Kasumi-1 (cell line): ENCODE results near the gene ARID1B.

Source experiments
- DNase-seq, 2 experiments: peaks; one replicate each; lab custom pipeline; 2025; lab: John Stamatoyannopoulos, UW

ARID1B gene

DNA sequence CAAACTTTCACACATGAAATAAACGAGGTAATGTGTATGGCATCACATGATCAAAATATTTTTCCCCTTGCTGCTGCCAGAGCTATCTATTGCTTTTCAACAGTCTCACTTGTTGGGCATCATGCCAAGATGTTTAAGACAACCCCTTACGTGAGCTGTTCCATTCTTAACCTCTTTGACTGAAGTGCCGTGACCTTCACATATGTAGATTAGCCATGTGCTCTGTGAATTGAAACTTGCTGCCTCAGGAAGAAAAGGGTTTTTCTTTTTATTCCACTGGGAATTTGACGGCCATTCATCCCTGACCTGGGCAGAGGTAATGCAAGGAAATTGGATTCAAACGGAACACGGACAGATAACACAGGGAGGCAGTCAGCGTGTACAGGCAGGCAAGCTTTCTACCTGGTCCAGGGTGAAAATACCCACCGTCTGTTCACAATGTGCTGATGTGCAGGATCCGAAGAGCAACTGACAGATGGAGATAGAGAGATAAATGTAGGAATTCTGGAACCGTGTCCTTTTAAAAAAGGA lies 14.2 kb downstream of the ARID1B start:
- DNase-seq, result no peak

DNA sequence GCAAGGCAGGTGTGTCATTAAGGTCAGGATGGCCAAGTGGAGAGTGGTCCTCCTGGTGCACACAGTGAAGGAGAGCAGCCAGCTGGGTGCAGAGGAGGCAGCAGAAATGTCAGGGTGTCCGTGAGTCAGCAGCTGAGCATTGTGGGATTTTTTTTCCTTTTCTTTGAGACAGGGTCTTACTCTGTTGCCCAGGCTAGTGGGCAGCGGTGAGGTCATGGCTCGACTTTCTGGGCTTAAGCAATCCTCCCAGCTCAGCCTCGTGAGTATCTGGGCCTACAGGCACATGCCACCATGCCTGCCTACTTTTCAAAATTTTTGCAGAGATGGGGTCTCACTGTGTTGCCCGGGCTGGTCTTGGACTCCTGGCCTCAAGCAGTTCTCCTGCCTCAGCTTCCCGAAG lies 16.0 kb downstream of the ARID1B start:
- no peak for DNase-seq

DNA sequence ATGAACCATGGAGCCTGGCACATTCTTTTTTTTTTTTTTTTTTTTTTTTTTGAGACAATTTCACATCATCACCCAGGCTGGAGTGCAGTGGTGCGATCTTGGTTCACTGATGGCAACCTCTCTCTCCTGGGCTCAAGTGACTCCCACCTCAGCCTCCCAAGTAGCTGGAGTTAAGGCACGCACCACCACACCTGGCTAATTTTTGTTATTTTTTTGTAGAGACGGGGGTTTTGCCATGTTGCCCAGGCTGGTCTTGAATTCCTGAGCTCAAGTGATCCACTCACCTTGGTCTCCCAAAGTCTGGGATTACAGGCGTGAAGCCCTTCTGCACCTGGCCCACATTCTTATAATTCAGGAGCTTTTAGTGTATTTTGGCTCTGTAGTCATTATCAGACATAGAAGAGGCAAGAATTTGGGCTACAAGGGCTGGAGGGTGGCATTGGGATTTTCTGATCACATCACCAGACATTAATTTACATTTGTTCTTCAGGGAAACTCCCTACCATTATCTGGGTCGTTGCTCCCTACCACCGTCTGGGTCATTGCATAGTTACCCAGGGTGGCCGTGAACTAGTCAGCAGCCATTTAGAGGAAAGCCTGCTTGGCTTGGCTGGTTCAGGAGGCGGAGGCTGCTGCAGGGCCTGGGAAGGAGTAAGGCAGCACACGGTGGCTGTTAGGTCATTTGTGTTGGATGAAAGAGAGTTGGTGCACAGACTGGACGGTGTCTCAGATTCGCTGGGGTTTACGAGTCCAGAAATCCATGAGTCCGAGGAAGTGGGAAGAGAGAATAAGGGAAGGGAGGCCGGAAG lies 17.6 kb downstream of the ARID1B start:
- DNase-seq, result no peak

DNA sequence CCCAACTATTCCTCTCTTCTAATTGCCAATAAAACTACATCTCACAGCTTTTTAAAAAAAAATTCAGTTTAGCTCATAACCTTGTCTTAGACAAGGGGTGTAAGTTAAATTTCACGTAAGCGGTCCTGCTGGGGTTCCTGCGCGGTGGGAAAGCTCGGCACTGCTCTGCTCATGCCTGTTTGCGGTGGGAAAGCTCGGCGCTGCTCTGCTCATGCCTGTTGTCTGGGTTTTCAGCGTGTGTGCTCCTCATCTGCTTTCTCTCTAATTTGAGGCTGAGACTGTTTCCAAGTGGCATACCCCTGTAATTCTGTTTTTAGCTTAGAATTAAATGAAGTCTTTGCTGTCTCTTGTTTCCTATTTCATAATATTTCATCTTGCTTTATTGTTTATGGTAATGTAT lies 18.6 kb downstream of the ARID1B start:
- DNase-seq, result no peak

DNA sequence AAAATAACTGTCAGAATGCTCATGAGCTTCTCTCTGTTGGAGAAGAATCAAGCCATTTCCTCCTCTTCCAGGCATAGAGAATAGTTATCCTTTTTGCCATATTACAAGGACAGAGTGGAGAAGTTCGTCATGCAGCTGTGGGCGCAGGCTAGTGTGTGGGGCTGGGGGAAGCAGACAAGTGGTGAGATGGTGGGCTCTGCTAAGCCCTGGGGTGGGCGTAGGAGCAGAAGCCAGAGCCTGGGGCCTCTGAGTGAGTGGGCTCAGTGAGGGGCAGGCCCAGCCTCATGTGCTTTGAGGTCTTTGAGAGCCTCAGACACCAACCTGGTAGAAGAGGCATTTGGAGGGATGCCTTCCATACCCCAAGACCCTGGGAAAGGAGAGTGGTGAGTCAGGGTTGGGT lies 19.4 kb downstream of the ARID1B start:
- DNase-seq, result no peak

DNA sequence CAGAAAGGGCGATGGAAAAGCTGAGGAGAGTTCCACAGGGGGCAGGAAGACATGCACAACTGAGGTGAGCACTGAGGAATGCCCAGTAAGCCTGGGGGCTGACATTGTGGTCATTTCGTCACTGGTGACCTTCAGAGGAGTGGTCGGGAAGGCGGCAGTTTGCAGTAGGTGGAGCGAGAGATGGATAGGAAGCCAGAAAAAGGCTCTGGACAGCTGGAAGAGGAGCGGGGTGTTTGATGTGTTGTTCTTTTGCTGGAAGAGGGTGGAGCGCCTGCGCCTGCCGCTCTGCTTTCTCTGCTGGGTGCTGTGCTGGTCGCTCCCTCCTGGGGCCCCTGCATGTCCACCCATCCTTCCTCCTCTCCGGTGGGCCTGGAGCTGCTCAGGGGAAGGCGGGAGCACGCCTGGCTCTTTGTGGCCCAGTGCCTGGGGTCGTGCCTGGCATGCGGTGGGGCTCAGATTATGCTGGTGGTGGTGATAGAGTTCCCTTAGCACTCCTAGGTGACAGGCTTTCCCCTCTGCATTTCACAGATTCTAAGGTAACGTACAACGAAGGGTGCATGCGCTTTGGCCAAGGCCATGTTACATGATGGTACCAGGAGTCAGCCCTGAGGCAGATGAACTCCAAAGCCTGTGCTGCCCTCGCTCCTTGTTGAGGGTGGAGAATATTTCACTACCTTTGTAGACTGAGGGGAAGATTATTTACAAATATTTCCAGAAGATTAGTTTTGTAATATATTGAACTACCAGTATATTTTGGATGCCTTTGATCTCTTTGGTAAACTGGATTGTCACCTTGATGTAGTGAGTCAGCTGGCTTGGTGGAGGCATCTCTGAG lies 20.9 kb downstream of the ARID1B start:
- DNase-seq, result no peak

DNA sequence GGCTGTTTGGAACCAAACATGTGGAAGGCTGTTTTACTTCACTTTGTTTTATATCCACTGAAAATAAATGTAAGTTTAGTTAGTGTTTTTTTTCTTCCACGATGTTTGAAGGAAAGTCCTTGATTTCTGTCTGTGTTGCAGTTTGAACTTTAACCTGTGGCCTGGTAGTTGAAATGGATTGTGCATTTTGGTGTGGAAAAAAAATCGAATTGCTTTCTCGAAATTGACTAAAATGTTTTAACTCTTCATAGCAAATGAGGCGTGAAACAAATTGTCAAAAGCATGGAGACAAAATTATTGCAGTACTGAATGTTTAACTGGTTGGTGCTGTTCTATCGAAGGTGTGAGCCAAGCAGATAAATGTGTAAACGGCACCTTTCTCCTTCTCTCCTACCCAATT lies 24.5 kb downstream of the ARID1B start:
- no peak for DNase-seq

DNA sequence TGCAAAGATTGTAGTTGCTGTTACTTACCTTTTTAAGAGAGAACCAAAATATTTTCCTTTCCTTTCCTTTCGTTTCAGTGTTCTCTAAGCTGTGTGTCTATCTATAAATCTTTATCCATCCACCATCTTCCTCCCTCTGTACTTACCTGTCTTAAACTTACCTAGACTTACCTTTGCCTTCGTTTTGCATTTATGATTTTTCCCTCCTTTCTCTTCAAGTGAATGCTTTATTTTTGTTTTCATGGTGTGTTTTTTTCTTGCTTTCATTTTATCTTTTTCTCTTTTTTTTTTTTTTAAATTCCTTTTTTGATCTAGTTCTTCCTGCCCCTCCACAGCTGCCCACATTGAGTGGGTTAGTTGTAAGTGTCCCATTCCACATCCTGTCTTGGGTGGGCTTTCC lies 26.2 kb downstream of the ARID1B start:
- DNase-seq, result no peak

DNA sequence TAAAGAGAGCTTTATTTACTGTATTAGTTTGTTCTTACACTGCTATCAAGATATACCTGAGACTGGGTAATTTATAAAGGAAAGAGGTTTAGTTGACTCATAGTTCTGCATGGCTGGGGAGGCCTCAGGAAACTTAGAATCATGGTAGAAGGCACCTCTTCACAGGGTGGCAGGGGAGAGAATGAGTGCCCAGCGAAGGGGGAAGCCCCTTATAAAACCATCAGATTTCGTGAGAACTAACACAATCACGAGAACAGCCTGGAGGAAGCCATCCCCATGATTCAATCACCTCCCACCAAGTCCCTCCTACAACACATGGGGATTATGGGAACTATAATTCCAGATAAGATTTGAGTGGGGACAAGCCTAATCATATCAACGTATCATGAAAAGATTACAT lies 27.2 kb downstream of the ARID1B start:
- no peak for DNase-seq

DNA sequence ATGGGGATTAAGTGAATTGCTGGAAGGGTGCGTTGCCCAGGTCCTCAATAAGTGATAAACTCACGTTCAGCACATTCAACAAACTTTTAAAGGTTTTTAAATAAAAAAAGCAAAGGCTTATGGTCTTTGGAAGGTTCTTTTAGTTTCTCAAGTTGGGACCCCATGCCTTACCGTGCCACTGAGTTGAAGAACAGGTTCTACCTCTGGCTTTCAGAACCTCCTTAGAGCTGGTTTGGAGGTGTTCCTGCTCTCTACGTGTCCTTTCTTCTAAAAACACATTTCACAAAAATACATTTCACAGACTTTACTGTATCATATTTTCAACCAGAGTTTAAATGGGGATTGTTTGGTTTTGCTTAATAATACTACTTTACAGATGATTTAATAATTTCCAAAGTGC lies 29.0 kb downstream of the ARID1B start:
- no peak for DNase-seq

DNA sequence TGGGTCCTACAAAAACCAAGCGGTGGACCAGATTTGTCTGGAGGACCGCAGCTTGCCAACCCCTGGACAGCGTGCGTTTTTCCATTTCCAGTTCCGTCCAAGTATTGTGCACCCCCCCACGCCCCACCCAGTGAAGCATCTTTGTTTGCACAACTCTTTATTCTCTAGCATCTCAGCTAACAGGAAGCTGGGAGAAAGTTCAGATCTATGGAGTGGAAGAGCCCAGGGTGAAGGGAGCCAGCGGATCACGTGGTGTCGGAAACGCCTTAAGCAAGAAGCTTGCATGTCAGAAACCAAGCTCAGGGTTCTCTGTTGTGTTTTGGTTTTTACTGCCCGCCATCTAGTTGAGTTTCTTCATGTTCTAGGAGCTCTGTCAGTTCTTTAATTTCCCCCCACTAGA lies 29.9 kb downstream of the ARID1B start:
- peak; percentile 44 to 62 for DNase-seq

DNA sequence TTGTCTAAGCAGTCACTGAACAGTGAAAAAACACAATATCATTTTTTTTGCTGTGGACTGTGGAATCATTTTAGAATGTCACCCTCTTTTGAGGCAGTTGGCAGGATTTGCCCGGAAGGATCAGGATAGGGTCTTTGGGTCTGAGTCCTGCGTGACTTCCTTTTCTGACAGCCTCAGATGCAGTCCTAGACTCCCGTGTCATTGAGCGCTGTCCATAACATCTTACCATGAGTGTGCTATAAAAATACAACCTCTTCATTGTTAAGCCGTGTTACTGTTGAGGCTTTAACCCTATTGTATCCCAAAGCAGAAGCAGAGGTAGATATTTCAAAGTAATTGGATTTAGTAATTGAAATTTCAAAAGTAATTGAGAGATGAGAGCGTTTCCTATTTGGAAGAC lies 30.6 kb downstream of the ARID1B start:
- peak in 1 of 2 experiments; percentile 15 for DNase-seq

DNA sequence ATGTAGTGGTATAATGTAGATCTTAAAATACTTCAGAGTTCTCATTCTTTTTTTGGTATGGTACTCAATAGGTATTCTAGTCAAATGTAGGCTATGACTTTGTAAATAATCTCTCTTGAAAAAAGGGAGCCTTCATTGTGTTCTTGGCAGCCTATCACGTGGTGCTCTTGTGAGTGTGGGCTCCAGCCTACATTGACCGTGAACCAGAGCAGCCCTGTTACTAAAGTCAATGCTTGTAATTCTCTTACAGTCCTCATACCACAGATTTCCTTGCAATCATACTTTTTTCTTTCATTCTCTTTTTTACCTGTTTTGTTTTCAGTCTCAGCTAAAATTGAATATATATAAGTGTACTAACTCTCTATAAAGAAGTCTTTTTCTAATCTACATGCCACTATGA lies 31.1 kb downstream of the ARID1B start:
- DNase-seq, result no peak

DNA sequence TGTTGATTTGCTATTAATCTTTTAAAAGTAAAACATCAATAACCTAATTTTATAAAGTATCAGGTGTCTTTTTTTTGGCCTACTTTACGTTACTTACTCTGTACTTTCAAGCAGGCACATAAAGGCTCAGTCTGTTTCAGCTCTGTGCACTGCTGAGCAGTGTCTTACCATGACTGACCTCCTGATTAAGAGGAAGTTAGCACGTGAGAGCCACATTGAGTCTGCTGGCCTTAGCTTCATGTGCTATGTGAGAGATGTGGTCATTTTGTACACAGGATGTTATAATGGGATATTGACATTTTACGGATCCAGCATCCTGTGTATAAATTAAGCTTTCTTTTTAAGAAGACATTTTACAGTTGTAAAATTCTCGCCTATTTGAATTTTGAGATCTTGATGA lies 31.9 kb downstream of the ARID1B start:
- peak; percentile 30 to 40 for DNase-seq

DNA sequence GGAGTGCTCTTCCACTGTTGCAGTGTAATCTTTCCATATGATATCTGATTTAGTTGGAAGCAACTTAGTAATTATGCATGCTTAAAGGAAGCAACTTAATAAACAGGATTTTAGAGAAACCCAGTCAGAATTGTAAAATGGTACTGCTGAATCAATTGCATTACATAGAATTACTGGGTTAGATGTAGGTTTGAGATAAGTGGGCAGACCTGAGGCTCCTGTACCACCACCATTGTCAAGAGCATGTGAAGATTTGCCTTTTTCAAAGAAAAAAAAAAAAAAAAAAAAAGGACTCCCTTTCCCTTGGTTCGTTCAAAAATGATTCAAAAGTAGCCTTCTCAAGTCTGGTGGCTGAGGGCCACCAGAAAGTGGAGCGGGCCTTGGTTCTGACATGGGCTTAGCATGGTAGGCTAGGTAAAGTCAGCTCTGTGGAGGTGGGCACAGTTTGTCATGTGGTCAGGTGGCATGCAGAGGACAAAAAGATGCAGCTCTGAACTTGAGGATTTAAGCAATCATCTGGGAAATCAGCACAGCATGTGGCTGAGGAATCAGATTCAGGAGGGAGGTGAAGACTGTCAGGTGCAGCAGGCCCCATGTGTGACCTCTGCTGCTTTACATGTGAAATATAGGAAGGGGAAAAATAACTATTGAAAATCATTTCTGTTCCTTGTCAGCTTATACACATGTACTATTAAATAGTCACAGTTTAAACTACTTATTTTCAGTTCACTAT lies 32.4 kb downstream of the ARID1B start:
- no peak for DNase-seq

DNA sequence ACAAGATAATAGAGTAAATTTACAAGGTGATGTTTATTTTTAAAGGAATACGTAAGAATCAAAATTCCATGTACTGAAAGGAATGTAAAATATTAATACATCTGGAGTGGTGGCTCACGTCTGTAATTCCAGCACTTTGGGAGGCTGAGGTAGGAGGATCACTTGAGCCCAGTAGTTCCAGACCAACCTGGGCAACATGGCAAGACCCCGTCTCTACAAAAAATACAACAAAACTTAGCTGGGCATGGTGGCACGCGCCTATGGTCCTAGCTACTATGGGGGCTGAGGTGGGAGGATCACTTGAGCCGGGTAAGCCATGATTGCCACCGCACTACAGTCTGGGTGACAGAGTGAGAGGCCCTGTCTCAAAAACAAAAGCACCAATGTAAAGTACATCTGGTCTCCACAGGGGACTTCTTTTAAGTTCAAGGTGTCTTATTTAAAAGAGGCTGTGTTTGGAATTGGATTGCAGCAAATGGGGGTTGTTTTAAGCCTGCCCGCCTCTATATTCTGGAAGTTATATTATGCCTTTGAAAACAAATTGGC lies 36.9 kb downstream of the ARID1B start:
- no peak for DNase-seq

DNA sequence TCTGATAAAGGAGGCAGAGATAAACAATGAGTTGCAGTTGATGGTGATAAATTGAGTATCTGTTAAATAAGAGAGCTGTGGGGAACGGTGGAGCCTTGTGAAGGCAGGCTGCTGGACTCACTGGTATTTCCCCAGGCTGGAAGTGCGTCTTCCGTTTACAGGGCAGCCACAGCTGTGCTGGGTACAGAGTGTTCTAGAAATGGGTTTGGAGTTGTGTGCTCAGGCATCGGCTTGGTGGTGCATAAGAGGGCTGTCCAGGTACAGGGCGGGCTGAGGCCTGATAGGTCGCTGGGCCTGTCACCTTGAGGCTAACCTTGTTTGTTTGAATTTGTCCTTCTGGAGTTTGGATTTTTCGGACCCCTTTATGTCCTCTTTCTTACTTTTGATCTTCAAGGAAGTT lies 39.3 kb downstream of the ARID1B start:
- DNase-seq, result no peak

DNA sequence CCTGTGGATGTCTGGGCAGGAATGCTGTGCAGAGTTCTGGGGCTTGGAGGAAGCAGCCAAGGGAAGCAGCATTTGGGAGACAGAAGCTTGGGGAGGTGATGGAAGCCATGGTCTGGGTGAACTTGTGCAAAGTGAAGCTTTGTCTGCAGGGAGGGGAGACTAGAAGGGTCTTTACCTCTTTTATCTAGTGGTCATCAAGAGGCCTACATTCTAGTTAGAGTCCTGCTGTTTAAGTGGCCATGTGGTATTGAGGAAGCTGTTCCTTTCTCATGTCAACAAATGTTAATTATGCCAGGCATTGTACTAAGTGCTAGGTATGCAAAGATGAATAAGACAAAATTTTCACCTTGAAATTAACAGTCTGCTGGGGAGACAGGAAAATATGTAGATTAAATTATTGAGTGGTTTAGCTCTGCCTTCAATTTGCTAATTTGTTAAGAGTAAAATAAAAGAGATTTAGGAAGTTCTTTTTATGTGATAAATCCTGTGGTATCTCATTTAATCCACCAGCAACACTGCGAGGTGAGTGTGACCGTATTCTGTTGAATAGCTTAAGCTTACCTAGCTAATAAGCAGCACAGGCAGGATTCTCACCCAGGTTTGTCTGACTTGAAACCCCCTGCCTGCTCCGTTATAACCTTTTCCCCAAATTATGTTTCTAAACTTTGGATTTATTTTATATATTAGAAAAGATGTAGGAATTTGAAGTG lies 43.1 kb downstream of the ARID1B start:
- DNase-seq, result no peak

DNA sequence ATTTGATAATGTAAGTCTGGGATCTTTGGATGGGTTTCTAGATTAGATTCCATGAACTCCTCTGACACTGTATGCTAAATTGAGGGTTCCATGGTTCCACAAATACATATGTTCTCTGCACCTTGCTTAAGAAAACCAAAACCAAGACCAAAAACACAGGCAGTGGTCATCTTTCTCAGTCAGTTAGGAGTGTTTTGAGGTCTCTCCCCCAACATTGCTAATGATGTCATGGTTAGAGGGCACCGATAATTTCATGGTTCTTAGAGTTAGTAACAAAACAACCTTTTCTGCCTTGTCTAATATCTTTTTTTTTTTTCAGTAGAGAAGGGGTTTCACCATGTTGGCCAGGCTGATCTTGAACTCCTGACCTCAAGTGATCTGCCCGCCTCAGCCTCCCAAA lies 44.5 kb downstream of the ARID1B start:
- DNase-seq, result no peak

DNA sequence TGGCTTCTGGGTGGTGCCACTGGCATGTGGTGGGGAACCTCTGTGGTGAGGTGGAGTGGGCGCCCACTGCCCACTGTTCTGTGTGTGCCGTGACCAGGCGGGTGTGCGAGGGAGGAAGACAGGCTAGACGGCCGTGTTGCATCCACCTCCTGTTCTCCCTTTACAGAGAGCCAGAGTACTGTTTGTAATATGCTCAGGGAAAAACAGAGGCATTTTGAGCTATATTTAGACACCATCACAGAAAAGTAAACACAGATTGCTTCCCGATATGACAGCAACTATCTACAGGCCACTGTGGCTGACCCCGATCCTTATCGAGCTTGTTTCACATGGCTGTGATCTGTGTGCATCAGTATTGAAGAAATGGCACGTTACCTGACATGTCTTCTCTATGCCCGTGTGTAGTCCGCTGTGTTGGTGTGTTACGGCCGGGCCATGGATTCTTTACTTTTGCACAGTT lies 45.6 kb downstream of the ARID1B start:
- no peak for DNase-seq

DNA sequence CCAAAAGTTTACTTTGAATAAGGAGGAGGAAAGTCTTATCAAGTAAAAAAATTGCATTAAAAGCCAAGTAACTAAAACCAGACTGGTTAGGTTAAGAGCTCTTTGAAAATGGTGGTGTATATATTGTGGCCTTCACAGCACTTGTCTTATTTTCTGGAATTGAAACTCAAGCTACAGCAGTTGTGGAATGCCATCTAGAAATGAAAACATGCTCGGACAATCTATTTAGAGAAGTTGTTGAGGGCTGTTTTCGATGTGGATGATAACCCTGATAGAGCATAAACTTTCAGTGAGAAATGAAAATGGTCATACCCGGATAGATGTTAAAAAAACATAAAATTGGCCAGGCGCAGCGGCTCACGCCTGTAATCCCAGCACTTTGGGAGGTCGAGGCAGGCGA lies 47.0 kb downstream of the ARID1B start:
- DNase-seq, result no peak
